Pulmonary artery endothelial cell (primary cell): ENCODE measurements around the gene RFC1. TPM values are rescaled to one million over a fixed set of nuclear protein-coding genes. Genes with fewer than 3 reads are reported as not detected.

ENCODE experiments used
- DNase-seq: peaks from one replicate; pipeline ENCODE4 v3.0.0-alpha.2; 2011; ENCODE audit warnings: low read depth, low spot score
- total RNA-seq: library from RNA; depleted of rRNA; stranded (reverse); fragments of >200 nt; gene quantifications from 2 replicates; pipeline ENCODE4 v1.2.3, GENCODE V29; 2014

RFC1 gene
- total RNA-seq, 1 donor from 2014 or later = 48.9 TPM

DNA sequence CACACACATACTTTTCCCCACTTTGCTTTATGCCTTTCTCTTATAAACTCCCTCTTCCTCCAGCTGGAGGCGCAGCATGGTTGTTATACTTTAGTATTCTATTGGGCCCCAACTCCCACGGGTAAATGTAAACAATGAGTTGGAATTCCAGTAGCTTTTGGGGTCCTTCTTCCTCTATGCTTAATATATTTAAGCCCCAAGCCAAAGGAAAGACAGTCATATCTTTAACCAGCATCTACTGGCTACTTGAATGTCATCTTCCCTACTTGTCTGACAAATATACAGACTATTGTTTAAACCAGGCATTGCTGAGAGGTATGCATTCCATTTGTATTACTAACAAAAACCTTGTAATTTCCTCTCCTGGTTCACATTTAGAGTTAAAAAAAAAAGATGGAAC is 110.9 kb downstream of the RFC1 start:
- peak; percentile 67 for DNase-seq

DNA sequence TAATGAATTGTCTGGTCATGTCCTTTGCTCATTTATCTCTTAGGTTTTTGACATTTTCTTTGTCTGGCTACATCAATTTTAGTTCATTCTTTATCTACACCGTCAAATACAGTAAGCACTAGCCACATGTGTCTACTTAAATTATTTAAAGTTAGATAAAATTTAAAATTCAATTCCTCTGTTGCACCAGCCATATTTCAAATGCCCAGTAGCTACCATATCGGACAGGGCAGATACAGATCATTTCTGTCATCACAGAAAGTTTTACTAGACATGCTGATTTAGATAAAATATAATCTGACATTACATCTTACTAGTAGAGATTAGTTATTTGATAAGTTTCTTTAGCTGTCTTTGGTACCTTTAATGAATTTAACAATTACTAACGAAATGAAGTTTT is 122.7 kb downstream of the RFC1 start:
- no peak for DNase-seq

Other genes starting within 250 kb of the RFC1 start
- gene WDR19, start 183.8 kb downstream of the RFC1 start, total RNA-seq = 15.4 and 23.8 TPM in 2 replicates
- not detected in 2 replicates for gene KLB, start 40.6 kb upstream of the RFC1 start, total RNA-seq
- gene RPL9, start 92.6 kb upstream of the RFC1 start, total RNA-seq = 1,613 and 2,626 TPM in 2 replicates
- 6.7 and 6.9 TPM in 2 replicates for gene LIAS, start 92.7 kb upstream of the RFC1 start, total RNA-seq
- gene UGDH, start 161.1 kb upstream of the RFC1 start, total RNA-seq = 81.4 and 110 TPM in 2 replicates